Lung (tissue), 12 donors: ENCODE results near the gene SPP2. TPM values are rescaled to one million over a fixed set of nuclear protein-coding genes. Genes with fewer than 3 reads are reported as not detected.

Experiments
- ATAC-seq: fragments of 200-7000 bp; cut with Tn5 transposase; one replicate; pipeline ENCODE4 v1.9.1; 2020; ENCODE audit warnings: moderate number of reproducible peaks; ENCODE audit not compliant: insufficient read depth, low FRiP score
- DNase-seq, 3 donors: peaks; one replicate each; pipeline ENCODE4 v3.0.0-alpha.2; 2013 to 2017
- H3K27ac ChIP-seq, 2 donors: one replicate each; pipeline ENCODE4 v1.5.1; 2013; ENCODE audit warnings: mild to moderate bottlenecking in 2 of 2, moderate library complexity in 2 of 2, control low read depth in 1 of 2, inconsistent platforms in 1 of 2, low read depth in 1 of 2, low read length in 1 of 2
- H3K27me3 ChIP-seq, 3 donors: one replicate each; pipeline ENCODE4 v1.5.1; 2013; ENCODE audit warnings: low read length in 2 of 3; ENCODE audit not compliant: control insufficient read depth in 3 of 3, insufficient read depth in 3 of 3
- H3K36me3 ChIP-seq, 4 donors: one replicate each; pipeline ENCODE4 v1.5.1; 2013; ENCODE audit warnings: low read length in 4 of 4, mild to moderate bottlenecking in 1 of 4, moderate library complexity in 1 of 4; ENCODE audit not compliant: control insufficient read depth in 4 of 4, insufficient read depth in 4 of 4
- H3K4me1 ChIP-seq, 5 donors: one replicate each; pipeline ENCODE4 v1.5.1; 2013; ENCODE audit warnings: low read length in 5 of 5, mild to moderate bottlenecking in 2 of 5, moderate library complexity in 1 of 5; ENCODE audit not compliant: control insufficient read depth in 5 of 5, insufficient read depth in 5 of 5
- H3K4me3 ChIP-seq: one replicate; pipeline ENCODE4 v1.5.1; 2013; ENCODE audit warnings: mild to moderate bottlenecking, control low read depth, moderate library complexity
- H3K9ac ChIP-seq, 2 donors: one replicate each; pipeline ENCODE4 v1.5.1; 2013; ENCODE audit warnings: low read length in 2 of 2, control low read depth in 1 of 2; ENCODE audit not compliant: insufficient read depth in 1 of 2
- H3K9me3 ChIP-seq, 4 donors: one replicate each; pipeline ENCODE4 v1.5.1; 2013; ENCODE audit warnings: low read length in 3 of 4, mild to moderate bottlenecking in 1 of 4, moderate library complexity in 1 of 4; ENCODE audit not compliant: control insufficient read depth in 4 of 4, insufficient read depth in 3 of 4
- WGBS, 2 donors: extraction: QIAGEN DNeasy Blood & Tissue Kit; methylation state at CpG; one replicate each; pipeline ENCODE4 v1.1.7; 2013; 5-methylcytosine and 5-hydroxymethylcytosine counted together
- polyA plus RNA-seq, 2 donors: library from polyadenylated mRNA; stranded (reverse); fragments of 200-250 nt; gene quantifications; one replicate each; pipeline ENCODE4 v1.2.1, GENCODE V29; 2013
- total RNA-seq, 2 donors: library from RNA; depleted of rRNA in 1 of 2; stranded (reverse); fragments of >200 nt in 1 of 2; gene quantifications; one replicate each; pipeline ENCODE4 v1.2.1, GENCODE V29; 2014 to 2021
- TF ChIP-seq, protein P1 (sequence below): IDR thresholded peaks from 2 replicates; pipeline ENCODE4 v1.5.1; 2012; ENCODE audit warnings: mild to moderate bottlenecking; ENCODE audit errors: control extremely low read depth, extremely low read depth
- donor health status: control.
- donor health status: control.
- donor health status: Bipolar disorder and iron deficiency.
- donor health status: healthy.
- donor health status: DM: yes; HTN: yes; CAD: no.

SPP2 gene
- total and polyA plus RNA-seq, 4 donors: not detected

DNA sequence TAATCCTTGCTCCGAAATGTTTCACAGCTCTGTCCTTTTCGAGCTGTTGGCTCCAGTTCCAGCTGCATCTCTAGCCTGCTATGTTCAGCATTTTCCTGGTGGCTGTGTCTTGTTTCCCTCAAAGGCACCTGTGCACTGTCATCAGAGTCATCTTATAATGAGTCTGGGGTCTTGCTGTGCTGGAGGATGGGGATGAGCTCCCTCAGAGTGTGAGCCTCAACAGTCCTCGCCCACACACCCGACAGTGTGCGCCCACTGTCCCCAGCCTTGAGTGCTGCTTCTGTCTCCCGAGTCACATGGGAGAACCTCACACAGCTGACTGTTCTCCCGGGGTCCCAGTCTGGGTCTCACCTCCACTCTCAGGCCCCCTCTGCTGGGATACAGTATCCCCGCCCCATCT is 25.4 kb downstream of the SPP2 start:
- TF ChIP-seq, protein P1, sequence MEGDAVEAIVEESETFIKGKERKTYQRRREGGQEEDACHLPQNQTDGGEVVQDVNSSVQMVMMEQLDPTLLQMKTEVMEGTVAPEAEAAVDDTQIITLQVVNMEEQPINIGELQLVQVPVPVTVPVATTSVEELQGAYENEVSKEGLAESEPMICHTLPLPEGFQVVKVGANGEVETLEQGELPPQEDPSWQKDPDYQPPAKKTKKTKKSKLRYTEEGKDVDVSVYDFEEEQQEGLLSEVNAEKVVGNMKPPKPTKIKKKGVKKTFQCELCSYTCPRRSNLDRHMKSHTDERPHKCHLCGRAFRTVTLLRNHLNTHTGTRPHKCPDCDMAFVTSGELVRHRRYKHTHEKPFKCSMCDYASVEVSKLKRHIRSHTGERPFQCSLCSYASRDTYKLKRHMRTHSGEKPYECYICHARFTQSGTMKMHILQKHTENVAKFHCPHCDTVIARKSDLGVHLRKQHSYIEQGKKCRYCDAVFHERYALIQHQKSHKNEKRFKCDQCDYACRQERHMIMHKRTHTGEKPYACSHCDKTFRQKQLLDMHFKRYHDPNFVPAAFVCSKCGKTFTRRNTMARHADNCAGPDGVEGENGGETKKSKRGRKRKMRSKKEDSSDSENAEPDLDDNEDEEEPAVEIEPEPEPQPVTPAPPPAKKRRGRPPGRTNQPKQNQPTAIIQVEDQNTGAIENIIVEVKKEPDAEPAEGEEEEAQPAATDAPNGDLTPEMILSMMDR: no peak
- Histone ChIP-seq H3K36me3 (no peaks in the 10 kb centered on the region), H3K27me3 (peaks cover 0 to 6% (median 2%) of the 10 kb centered on the region in 3 donors), H3K9ac (no peak overlapping the region), H3K4me1 (no peaks in the 10 kb centered on the region), H3K27ac (no peak overlapping the region), H3K9me3 (peaks cover 0 to 1% (median 0%) of the 10 kb centered on the region in 4 donors), H3K4me3 (no peak overlapping the region)
- ATAC-seq (no peak), DNase-seq (no peak)
- 80 to 86% methylated on average over 8 of the region's 8 CpGs for WGBS, 2 donors

DNA sequence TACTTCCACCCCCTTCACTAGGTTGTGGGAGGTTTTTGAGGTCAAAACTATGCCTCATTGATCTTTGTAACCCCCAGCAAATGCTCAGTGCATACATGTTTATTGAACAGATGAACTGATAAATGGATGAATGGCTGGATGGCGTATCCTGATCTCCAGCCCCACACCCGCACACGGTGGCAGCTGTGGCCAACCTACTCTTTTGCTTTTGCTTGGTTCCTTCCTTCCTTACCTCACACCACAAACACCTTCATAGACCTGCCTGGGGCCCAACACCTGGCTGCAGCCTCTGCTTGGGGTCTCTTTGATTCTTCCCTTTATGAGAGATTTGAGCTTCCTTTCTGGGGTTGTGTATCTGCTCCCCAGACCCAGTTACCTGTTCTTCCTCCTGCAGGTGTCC is 25.9 kb downstream of the SPP2 start:
- ATAC-seq (no peak), DNase-seq (no peak)
- Histone ChIP-seq H3K9me3 (peaks cover 0 to 1% (median 0%) of the 10 kb centered on the region in 4 donors), H3K36me3 (no peaks in the 10 kb centered on the region), H3K4me1 (no peaks in the 10 kb centered on the region), H3K27ac (no peak overlapping the region), H3K4me3 (no peak overlapping the region), H3K9ac (no peak overlapping the region), H3K27me3 (peaks cover 0 to 6% (median 2%) of the 10 kb centered on the region in 3 donors)
- WGBS, 2 donors: 74 to 87% methylated on average over 3 of the region's 3 CpGs
- TF ChIP-seq, protein P1: no peak

DNA sequence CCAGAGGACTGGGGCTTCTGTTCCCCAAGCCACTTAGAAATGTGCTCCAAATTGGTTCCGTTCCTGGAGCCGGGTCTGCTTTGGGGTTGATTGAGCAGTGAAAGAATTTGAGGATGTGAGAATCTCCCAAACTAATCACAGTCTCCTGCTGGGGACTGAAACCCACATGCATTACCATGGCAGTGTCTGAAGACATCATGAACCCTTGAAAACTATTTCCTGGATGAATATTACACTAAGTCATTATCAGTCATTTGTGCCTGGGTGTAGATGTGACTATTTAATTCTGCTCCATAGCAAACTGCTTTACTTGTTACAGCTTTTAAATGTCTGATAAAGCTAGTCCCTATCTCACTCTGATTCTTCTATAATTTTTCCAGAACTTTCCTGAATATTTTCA is 27.6 kb downstream of the SPP2 start:
- Histone ChIP-seq H3K4me1 (no peaks in the 10 kb centered on the region), H3K27ac (no peak overlapping the region), H3K9ac (no peak overlapping the region), H3K4me3 (no peak overlapping the region), H3K27me3 (peaks cover 0 to 6% (median 2%) of the 10 kb centered on the region in 3 donors), H3K9me3 (no peaks in the 10 kb centered on the region), H3K36me3 (no peaks in the 10 kb centered on the region)
- 88 to 97% methylated on average over 2 of the region's 2 CpGs for WGBS, 2 donors
- DNase-seq (no peak), ATAC-seq (no peak)
- TF ChIP-seq, protein P1: no peak
